Measurements from ENCODE around the gene SMAD9. TPM values are rescaled to one million over a fixed set of nuclear protein-coding genes. Genes with fewer than 3 reads are reported as not detected.

Gene SMAD9
- polyA plus RNA-seq, 1 of the 3 experiments (the other 2 are of a cell fraction) = 3.1 TPM

GRCh38 chr13:36795463-36795862 lies 124.6 kb downstream of the SMAD9 start:
- POLR2A ChIA-PET = no interaction called here

More at GRCh38 chr13:36795463-36795862, 124.6 kb downstream of the SMAD9 start:
- Histone ChIP-seq H3K36me3 (replicated peaks in 1 of 2; ENCODE audit: control insufficient read depth in 1 of 2, insufficient read depth in 2 of 2, low read length in 1 of 2) (no peaks in the 10 kb centered on the region), H3K9ac (no peak overlapping the region), H3K9me3 (no peaks in the 10 kb centered on the region), H3K4me3 (ENCODE audit: low read depth in 2 of 2, low read length in 1 of 2) (no peak overlapping the region), H3K27ac (ENCODE audit: low read depth in 2 of 2, low read length in 1 of 2) (no peak overlapping the region), H3K79me2 (ENCODE audit: insufficient read depth) (no peaks in the 10 kb centered on the region), H3K4me2 (no peak overlapping the region), H3K27me3 (ENCODE audit: insufficient read depth) (no peaks in the 10 kb centered on the region; the same call in 1 of the 2 replicates), H3K9me2 (no peaks in the 10 kb centered on the region), H3F3A (replicated peaks; ENCODE audit: insufficient read depth) (no peaks in the 10 kb centered on the region), H4K20me1 (ENCODE audit: insufficient read depth) (no peaks in the 10 kb centered on the region), H2AFZ (ENCODE audit: low read depth) (no peak overlapping the region), H3K4me1 (ENCODE audit: control insufficient read depth in 1 of 2, insufficient read depth in 2 of 2, low read depth in 1 of 2, low read length in 1 of 2) (no peaks in the 10 kb centered on the region)
- DNase-seq = no peak
- TF ChIP-seq RXRA (IDR thresholded peaks at IDR 0.05; ENCODE audit: borderline replicate concordance, low read depth) (no peak), YY1 (IDR thresholded peaks at IDR 0.05; ENCODE audit: low read depth) (no peak), RFX5 (IDR thresholded peaks at IDR 0.05; ENCODE audit: low read length) (no peak), NFIC (IDR thresholded peaks at IDR 0.05; ENCODE audit: borderline replicate concordance) (no peak), GATA2 (CRISPR knock-in tag; IDR thresholded peaks at IDR 0.05) (no peak), FOXM1 (IDR thresholded peaks at IDR 0.05; ENCODE audit: low read depth) (no peak), RAD21 (IDR thresholded peaks at IDR 0.05; ENCODE audit: low read length) (no peak), ELF1 (IDR thresholded peaks at IDR 0.05) (no peak), RCOR1 (IDR thresholded peaks at IDR 0.05; ENCODE audit: low read length) (no peak), MEF2A (IDR thresholded peaks at IDR 0.05; ENCODE audit: borderline replicate concordance, low read depth) (no peak), USF1 (IDR thresholded peaks at IDR 0.05; ENCODE audit: borderline replicate concordance, low read depth) (no peak), TCF12 (IDR thresholded peaks at IDR 0.05) (no peak)
- TF ChIP-seq, protein P1, sequence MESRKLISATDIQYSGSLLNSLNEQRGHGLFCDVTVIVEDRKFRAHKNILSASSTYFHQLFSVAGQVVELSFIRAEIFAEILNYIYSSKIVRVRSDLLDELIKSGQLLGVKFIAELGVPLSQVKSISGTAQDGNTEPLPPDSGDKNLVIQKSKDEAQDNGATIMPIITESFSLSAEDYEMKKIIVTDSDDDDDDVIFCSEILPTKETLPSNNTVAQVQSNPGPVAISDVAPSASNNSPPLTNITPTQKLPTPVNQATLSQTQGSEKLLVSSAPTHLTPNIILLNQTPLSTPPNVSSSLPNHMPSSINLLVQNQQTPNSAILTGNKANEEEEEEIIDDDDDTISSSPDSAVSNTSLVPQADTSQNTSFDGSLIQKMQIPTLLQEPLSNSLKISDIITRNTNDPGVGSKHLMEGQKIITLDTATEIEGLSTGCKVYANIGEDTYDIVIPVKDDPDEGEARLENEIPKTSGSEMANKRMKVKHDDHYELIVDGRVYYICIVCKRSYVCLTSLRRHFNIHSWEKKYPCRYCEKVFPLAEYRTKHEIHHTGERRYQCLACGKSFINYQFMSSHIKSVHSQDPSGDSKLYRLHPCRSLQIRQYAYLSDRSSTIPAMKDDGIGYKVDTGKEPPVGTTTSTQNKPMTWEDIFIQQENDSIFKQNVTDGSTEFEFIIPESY (IDR thresholded peaks at IDR 0.05; ENCODE audit: borderline replicate concordance, low read depth) = no peak
- TF ChIP-seq, protein P2, sequence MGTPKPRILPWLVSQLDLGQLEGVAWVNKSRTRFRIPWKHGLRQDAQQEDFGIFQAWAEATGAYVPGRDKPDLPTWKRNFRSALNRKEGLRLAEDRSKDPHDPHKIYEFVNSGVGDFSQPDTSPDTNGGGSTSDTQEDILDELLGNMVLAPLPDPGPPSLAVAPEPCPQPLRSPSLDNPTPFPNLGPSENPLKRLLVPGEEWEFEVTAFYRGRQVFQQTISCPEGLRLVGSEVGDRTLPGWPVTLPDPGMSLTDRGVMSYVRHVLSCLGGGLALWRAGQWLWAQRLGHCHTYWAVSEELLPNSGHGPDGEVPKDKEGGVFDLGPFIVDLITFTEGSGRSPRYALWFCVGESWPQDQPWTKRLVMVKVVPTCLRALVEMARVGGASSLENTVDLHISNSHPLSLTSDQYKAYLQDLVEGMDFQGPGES (IDR thresholded peaks at IDR 0.05; ENCODE audit: low read depth, low read length) = no peak
- TF ChIP-seq, protein P3, sequence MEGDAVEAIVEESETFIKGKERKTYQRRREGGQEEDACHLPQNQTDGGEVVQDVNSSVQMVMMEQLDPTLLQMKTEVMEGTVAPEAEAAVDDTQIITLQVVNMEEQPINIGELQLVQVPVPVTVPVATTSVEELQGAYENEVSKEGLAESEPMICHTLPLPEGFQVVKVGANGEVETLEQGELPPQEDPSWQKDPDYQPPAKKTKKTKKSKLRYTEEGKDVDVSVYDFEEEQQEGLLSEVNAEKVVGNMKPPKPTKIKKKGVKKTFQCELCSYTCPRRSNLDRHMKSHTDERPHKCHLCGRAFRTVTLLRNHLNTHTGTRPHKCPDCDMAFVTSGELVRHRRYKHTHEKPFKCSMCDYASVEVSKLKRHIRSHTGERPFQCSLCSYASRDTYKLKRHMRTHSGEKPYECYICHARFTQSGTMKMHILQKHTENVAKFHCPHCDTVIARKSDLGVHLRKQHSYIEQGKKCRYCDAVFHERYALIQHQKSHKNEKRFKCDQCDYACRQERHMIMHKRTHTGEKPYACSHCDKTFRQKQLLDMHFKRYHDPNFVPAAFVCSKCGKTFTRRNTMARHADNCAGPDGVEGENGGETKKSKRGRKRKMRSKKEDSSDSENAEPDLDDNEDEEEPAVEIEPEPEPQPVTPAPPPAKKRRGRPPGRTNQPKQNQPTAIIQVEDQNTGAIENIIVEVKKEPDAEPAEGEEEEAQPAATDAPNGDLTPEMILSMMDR (IDR thresholded peaks at IDR 0.05) = no peak
- TF ChIP-seq, protein P4, sequence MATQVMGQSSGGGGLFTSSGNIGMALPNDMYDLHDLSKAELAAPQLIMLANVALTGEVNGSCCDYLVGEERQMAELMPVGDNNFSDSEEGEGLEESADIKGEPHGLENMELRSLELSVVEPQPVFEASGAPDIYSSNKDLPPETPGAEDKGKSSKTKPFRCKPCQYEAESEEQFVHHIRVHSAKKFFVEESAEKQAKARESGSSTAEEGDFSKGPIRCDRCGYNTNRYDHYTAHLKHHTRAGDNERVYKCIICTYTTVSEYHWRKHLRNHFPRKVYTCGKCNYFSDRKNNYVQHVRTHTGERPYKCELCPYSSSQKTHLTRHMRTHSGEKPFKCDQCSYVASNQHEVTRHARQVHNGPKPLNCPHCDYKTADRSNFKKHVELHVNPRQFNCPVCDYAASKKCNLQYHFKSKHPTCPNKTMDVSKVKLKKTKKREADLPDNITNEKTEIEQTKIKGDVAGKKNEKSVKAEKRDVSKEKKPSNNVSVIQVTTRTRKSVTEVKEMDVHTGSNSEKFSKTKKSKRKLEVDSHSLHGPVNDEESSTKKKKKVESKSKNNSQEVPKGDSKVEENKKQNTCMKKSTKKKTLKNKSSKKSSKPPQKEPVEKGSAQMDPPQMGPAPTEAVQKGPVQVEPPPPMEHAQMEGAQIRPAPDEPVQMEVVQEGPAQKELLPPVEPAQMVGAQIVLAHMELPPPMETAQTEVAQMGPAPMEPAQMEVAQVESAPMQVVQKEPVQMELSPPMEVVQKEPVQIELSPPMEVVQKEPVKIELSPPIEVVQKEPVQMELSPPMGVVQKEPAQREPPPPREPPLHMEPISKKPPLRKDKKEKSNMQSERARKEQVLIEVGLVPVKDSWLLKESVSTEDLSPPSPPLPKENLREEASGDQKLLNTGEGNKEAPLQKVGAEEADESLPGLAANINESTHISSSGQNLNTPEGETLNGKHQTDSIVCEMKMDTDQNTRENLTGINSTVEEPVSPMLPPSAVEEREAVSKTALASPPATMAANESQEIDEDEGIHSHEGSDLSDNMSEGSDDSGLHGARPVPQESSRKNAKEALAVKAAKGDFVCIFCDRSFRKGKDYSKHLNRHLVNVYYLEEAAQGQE (IDR thresholded peaks at IDR 0.05; ENCODE audit: low read depth, low read length) = no peak
- CTCF ChIA-PET = interaction anchor here (0.5 to 1.0 kb wide), 2 partner anchors 22 to 522 kb away, joined by 3 read pairs; no protein-coding TSS in a partner anchor
- WGBS (ENCODE audit: low lambda C conversion rate) = 32% methylated on average over 6 of the region's 6 CpGs
